RWPE2 (cell line): ENCODE data around the gene ZNF777.

Experiments
- ATAC-seq: fragments of 200-7000 bp; cut with Tn5 transposase; 3 replicates; pipeline ENCODE4 v1.9.1; 2021; ENCODE audit warnings: low read depth
- DNase-seq: peaks from one replicate; pipeline ENCODE4 v3.0.0-alpha.2; 2020; ENCODE audit warnings: low spot score
- H3K27ac ChIP-seq: fragments of 450-650 bp; 2 replicates; pipeline ENCODE4 v1.5.1; 2017; ENCODE audit warnings: mild to moderate bottlenecking; ENCODE audit not compliant: poor library complexity, severe bottlenecking
- H3K27me3 ChIP-seq: fragments of 250-450 bp; sonication (Bioruptor Pico); 2 replicates; pipeline ENCODE4 v1.5.1; 2021; ENCODE audit warnings: mild to moderate bottlenecking, moderate library complexity; ENCODE audit not compliant: insufficient read depth, poor library complexity, severe bottlenecking
- H3K36me3 ChIP-seq: fragments of 250-450 bp; sonication (Bioruptor Pico); 2 replicates; pipeline ENCODE4 v1.5.1; 2020; ENCODE audit warnings: low read depth, mild to moderate bottlenecking, moderate library complexity
- H3K4me1 ChIP-seq: fragments of 250-450 bp; sonication (Bioruptor Pico); 2 replicates; pipeline ENCODE4 v1.5.1; 2021; ENCODE audit warnings: mild to moderate bottlenecking, moderate library complexity; ENCODE audit not compliant: insufficient read depth, poor library complexity, severe bottlenecking
- H3K4me3 ChIP-seq: fragments of 250-450 bp; sonication (Bioruptor Pico); 2 replicates; pipeline ENCODE4 v1.5.1; 2021; ENCODE audit warnings: mild to moderate bottlenecking, moderate library complexity; ENCODE audit not compliant: severe bottlenecking
- H3K9me3 ChIP-seq: fragments of 250-450 bp; sonication (Bioruptor Pico); 2 replicates; pipeline ENCODE4 v1.5.1; 2021; ENCODE audit warnings: mild to moderate bottlenecking, moderate library complexity; ENCODE audit not compliant: severe bottlenecking
- CTCF ChIP-seq: fragments of 450-650 bp; IDR thresholded peaks from one replicate; pipeline ENCODE4 v1.5.1; 2017; ENCODE audit warnings: mild to moderate bottlenecking, moderate library complexity; ENCODE audit not compliant: poor library complexity, severe bottlenecking

Gene ZNF777

GRCh38 chr7:149477494-149478443, 16.9 kb upstream of the ZNF777 start:
- Histone ChIP-seq H3K36me3 (peaks cover 55% of the 10 kb centered on the region), H3K27me3 (no peaks in the 10 kb centered on the region), H3K9me3 (no peaks in the 10 kb centered on the region), H3K27ac (no peak overlapping the region), H3K4me1 (no peaks in the 10 kb centered on the region), H3K4me3 (no peak overlapping the region)
- no peak for ATAC-seq
- DNase-seq, result peak; percentile 42
- TF ChIP-seq CTCF, result no peak

- DNase-seq (no peak), ATAC-seq (no peak)
- TF ChIP-seq CTCF, result no peak
- no peaks in the 10 kb centered on the region for H3K4me1 ChIP-seq
- peaks cover 52% of the 10 kb centered on the region for H3K36me3 ChIP-seq
- H3K27me3 ChIP-seq, result no peaks in the 10 kb centered on the region
- H3K27ac ChIP-seq, result no peak overlapping the region
- no peak overlapping the region for H3K4me3 ChIP-seq
- H3K9me3 ChIP-seq, result no peaks in the 10 kb centered on the region
Measured at GRCh38 chr7:149476791-149477190, 15.9 kb upstream of the ZNF777 start.

GRCh38 chr7:149475121-149476045, 14.5 kb upstream of the ZNF777 start:
- Histone ChIP-seq H3K27me3 (no peaks in the 10 kb centered on the region), H3K27ac (no peak overlapping the region), H3K36me3 (peaks cover 44% of the 10 kb centered on the region), H3K4me3 (no peak overlapping the region), H3K9me3 (no peaks in the 10 kb centered on the region), H3K4me1 (no peaks in the 10 kb centered on the region)
- TF ChIP-seq CTCF, result no peak
- ATAC-seq (no peak), DNase-seq (no peak)

GRCh38 chr7:149474309-149475120, 13.7 kb upstream of the ZNF777 start:
- ATAC-seq (no peak), DNase-seq (no peak)
- no peak overlapping the region for H3K27ac ChIP-seq
- H3K9me3 ChIP-seq, result no peaks in the 10 kb centered on the region
- TF ChIP-seq CTCF, result no peak
- H3K4me3 ChIP-seq, result no peak overlapping the region
- peaks cover 37% of the 10 kb centered on the region for H3K36me3 ChIP-seq
- no peaks in the 10 kb centered on the region for H3K4me1 ChIP-seq
- no peaks in the 10 kb centered on the region for H3K27me3 ChIP-seq
